HL-60 (cell line): ENCODE data around the gene LY9.

Experiments used
- CTCF ChIP-seq: IDR thresholded peaks from one replicate; pipeline ENCODE4 v1.5.1; 2011; ENCODE audit warnings: low read length, control low read depth, inconsistent platforms; ENCODE audit not compliant: insufficient read depth
- GABPA ChIP-seq: IDR thresholded peaks from 2 replicates; pipeline ENCODE4 v1.6.1; 2012; ENCODE audit warnings: low read depth
- POLR2AphosphoS5 ChIP-seq: IDR thresholded peaks from 2 replicates; pipeline ENCODE4 v1.6.1; 2012; ENCODE audit warnings: low read depth
- SPI1 ChIP-seq: IDR thresholded peaks from 2 replicates; pipeline ENCODE4 v1.6.1; 2012; ENCODE audit warnings: low read depth, mild to moderate bottlenecking, borderline replicate concordance
- TF ChIP-seq, protein P1 (sequence below): IDR thresholded peaks from 2 replicates; pipeline ENCODE4 v1.6.1; 2012; ENCODE audit warnings: low read depth; ENCODE audit not compliant: insufficient replicate concordance

GRCh38 chr1:160750608-160751007, 45.4 kb upstream of the LY9 start:
- TF ChIP-seq CTCF, result no peak
- TF ChIP-seq POLR2AphosphoS5, result no peak
- no peak for TF ChIP-seq GABPA
- TF ChIP-seq, protein P1, sequence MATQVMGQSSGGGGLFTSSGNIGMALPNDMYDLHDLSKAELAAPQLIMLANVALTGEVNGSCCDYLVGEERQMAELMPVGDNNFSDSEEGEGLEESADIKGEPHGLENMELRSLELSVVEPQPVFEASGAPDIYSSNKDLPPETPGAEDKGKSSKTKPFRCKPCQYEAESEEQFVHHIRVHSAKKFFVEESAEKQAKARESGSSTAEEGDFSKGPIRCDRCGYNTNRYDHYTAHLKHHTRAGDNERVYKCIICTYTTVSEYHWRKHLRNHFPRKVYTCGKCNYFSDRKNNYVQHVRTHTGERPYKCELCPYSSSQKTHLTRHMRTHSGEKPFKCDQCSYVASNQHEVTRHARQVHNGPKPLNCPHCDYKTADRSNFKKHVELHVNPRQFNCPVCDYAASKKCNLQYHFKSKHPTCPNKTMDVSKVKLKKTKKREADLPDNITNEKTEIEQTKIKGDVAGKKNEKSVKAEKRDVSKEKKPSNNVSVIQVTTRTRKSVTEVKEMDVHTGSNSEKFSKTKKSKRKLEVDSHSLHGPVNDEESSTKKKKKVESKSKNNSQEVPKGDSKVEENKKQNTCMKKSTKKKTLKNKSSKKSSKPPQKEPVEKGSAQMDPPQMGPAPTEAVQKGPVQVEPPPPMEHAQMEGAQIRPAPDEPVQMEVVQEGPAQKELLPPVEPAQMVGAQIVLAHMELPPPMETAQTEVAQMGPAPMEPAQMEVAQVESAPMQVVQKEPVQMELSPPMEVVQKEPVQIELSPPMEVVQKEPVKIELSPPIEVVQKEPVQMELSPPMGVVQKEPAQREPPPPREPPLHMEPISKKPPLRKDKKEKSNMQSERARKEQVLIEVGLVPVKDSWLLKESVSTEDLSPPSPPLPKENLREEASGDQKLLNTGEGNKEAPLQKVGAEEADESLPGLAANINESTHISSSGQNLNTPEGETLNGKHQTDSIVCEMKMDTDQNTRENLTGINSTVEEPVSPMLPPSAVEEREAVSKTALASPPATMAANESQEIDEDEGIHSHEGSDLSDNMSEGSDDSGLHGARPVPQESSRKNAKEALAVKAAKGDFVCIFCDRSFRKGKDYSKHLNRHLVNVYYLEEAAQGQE, result no peak
- TF ChIP-seq SPI1, result no peak
